Stimulated activated CD8-positive, alpha-beta memory T cell treated with anti-CD3 and anti-CD28 coated beads, Interleukin-7, amount 100 ng/mL, for 4 hours (primary cell): ENCODE measurements around the gene UBE2G1.
A peak's percentile ranks its signal among the peaks of the same experiment; 100 is the strongest.
"Not testable (repeated sequence)": the region's sequence is repeated elsewhere in the genome, so short reads cannot be mapped to it uniquely, and the experiment has no call there.

Experiments used
- DNase-seq, 2 donors: peaks; one replicate each; pipeline ENCODE4 v3.0.0-alpha.2; 2020; ENCODE audit warnings: low read depth in 2 of 2

The UBE2G1 gene

GRCh38 chr17:4304417-4305027 is 62.0 kb downstream of the UBE2G1 start:
- DNase-seq = peak in 1 of 2 donors; percentile 24

- DNase-seq = no peak
Observed at GRCh38 chr17:4301066-4301465, 65.4 kb downstream of the UBE2G1 start.

- DNase-seq = no peak
Observed at GRCh38 chr17:4297351-4297750, 69.1 kb downstream of the UBE2G1 start.

- no peak for DNase-seq
Observed at GRCh38 chr17:4295686-4296085, 70.8 kb downstream of the UBE2G1 start.

- no peak for DNase-seq
Observed at GRCh38 chr17:4293572-4293971, 72.9 kb downstream of the UBE2G1 start.

GRCh38 chr17:4287710-4288109 is 78.8 kb downstream of the UBE2G1 start:
- DNase-seq = no peak

- DNase-seq = no peak
Observed at GRCh38 chr17:4276514-4276913, 90.0 kb downstream of the UBE2G1 start.

- no peak for DNase-seq
Observed at GRCh38 chr17:4272972-4273368, 93.5 kb downstream of the UBE2G1 start.

- DNase-seq = no peak
Observed at GRCh38 chr17:4272213-4272971, 94.1 kb downstream of the UBE2G1 start.

GRCh38 chr17:4270736-4271135 is 95.7 kb downstream of the UBE2G1 start:
- DNase-seq = no peak

GRCh38 chr17:4269915-4270314 is 96.6 kb downstream of the UBE2G1 start:
- no peak for DNase-seq

- DNase-seq = no peak
Observed at GRCh38 chr17:4267402-4267801, 99.1 kb downstream of the UBE2G1 start.

- no peak for DNase-seq
Observed at GRCh38 chr17:4266550-4266949, 99.9 kb downstream of the UBE2G1 start.

- peak; percentile 92 to 94 for DNase-seq
Observed at GRCh38 chr17:4263282-4264215, 102.9 kb downstream of the UBE2G1 start, which contains the start of gene ANKFY1. ANKFY1 (minus strand) TSS chr17:4263979; CDS start chr17:4263941, 38 bp downstream.

GRCh38 chr17:4262703-4263102 is 103.8 kb downstream of the UBE2G1 start:
- no peak for DNase-seq

- DNase-seq = no peak
Observed at GRCh38 chr17:4261452-4261851, 105.0 kb downstream of the UBE2G1 start.

- no peak for DNase-seq
Observed at GRCh38 chr17:4258867-4259266, 107.6 kb downstream of the UBE2G1 start.

- DNase-seq = no peak
Observed at GRCh38 chr17:4256952-4257351, 109.5 kb downstream of the UBE2G1 start.

- DNase-seq = not testable (repeated sequence)
Observed at GRCh38 chr17:4255271-4255670, 111.2 kb downstream of the UBE2G1 start.

GRCh38 chr17:4250887-4251286 is 115.6 kb downstream of the UBE2G1 start:
- DNase-seq = no peak

GRCh38 chr17:4249452-4250029 is 116.9 kb downstream of the UBE2G1 start:
- DNase-seq = no peak
